ENCODE measurements around the gene CRB2.

DNA sequence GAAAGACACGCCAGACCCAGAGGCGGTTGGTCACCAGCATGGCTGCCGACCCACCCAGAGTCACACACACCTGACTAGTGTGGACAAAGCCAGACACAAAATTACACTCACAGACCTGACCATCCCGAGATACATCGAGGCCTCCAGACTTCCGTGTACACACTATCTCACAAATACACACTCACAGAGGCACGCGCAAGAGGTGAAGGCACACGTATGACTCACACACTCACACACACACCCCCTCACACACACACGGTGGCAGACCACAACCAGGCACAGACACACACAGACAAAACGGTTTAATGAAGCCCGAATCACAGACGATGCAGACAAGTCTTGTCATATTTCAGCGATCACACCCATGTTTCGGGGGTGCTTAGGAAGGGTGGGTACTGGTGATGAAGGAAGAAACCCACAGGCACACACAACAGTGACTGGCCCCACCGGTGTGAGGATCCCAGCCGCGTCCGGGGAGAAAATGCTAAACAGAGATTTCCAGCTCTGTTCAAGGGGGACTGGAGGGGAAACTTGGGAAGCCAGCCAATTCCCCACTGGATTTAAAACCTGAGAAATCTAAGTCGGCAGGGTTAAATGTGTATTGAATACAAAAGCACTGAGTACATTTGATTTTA lies 51.3 kb downstream of the CRB2 start:
- TF ChIP-seq POLR2AphosphoS5 (IDR thresholded peaks at IDR 0.05; ENCODE audit: borderline replicate concordance, low read depth, low read length) (no peak), EZH2 (IDR thresholded peaks at IDR 0.05) (no peak)
